Stimulated activated CD4-positive, alpha-beta T cell treated with anti-CD3 and anti-CD28 coated beads, Interleukin-1b, Interleukin-23, amount 100 ng/mL, for 4 hours (primary cell): ENCODE results near the gene BBS10.
"Not testable (repeated sequence)": the region's sequence is repeated elsewhere in the genome, so short reads cannot be mapped to it uniquely, and the experiment has no call there.

ENCODE experiments used
- DNase-seq, 2 donors: peaks; one replicate each; pipeline ENCODE4 v3.0.0-alpha.2; 2020; ENCODE audit warnings: low read depth in 2 of 2

The BBS10 gene

GRCh38 chr12:76329606-76330005 lies 18.6 kb downstream of the BBS10 start:
- no peak for DNase-seq

GRCh38 chr12:76329159-76329558 lies 19.1 kb downstream of the BBS10 start:
- DNase-seq: no peak

- DNase-seq: not testable (repeated sequence)
Observed at GRCh38 chr12:76319595-76320319, 28.5 kb downstream of the BBS10 start.

- DNase-seq: no peak
Observed at GRCh38 chr12:76318773-76319594, 29.2 kb downstream of the BBS10 start.

- DNase-seq: no peak
Observed at GRCh38 chr12:76317976-76318375, 30.2 kb downstream of the BBS10 start.

- no peak for DNase-seq
Observed at GRCh38 chr12:76316468-76316867, 31.7 kb downstream of the BBS10 start.

GRCh38 chr12:76313299-76313698 lies 34.9 kb downstream of the BBS10 start:
- DNase-seq: no peak

GRCh38 chr12:76312315-76312714 lies 35.9 kb downstream of the BBS10 start:
- DNase-seq: no peak

- no peak for DNase-seq
Observed at GRCh38 chr12:76311796-76312195, 36.4 kb downstream of the BBS10 start.

- no peak for DNase-seq
Observed at GRCh38 chr12:76310110-76310509, 38.1 kb downstream of the BBS10 start.

GRCh38 chr12:76308866-76309265 lies 39.3 kb downstream of the BBS10 start:
- no peak for DNase-seq

GRCh38 chr12:76307083-76307482 lies 41.1 kb downstream of the BBS10 start:
- DNase-seq: no peak

- DNase-seq: no peak
Observed at GRCh38 chr12:76303989-76304460, 44.2 kb downstream of the BBS10 start.

- DNase-seq: no peak
Observed at GRCh38 chr12:76303365-76303764, 44.9 kb downstream of the BBS10 start.

- no peak for DNase-seq
Observed at GRCh38 chr12:76300297-76300665, 47.9 kb downstream of the BBS10 start.

- DNase-seq: no peak
Observed at GRCh38 chr12:76299536-76300296, 48.5 kb downstream of the BBS10 start.
